SIG-M5 (cell line): ENCODE data around the gene ZNF497.
"Not testable (repeated sequence)": the region's sequence is repeated elsewhere in the genome, so short reads cannot be mapped to it uniquely, and the experiment has no call there.

Source experiments
- DNase-seq: peaks from one replicate; lab custom pipeline; 2025; lab: John Stamatoyannopoulos, UW

The ZNF497 gene

GRCh38 chr19:58348080-58348479 lies 14.5 kb downstream of the ZNF497 start:
- DNase-seq = not testable (repeated sequence)

DNA sequence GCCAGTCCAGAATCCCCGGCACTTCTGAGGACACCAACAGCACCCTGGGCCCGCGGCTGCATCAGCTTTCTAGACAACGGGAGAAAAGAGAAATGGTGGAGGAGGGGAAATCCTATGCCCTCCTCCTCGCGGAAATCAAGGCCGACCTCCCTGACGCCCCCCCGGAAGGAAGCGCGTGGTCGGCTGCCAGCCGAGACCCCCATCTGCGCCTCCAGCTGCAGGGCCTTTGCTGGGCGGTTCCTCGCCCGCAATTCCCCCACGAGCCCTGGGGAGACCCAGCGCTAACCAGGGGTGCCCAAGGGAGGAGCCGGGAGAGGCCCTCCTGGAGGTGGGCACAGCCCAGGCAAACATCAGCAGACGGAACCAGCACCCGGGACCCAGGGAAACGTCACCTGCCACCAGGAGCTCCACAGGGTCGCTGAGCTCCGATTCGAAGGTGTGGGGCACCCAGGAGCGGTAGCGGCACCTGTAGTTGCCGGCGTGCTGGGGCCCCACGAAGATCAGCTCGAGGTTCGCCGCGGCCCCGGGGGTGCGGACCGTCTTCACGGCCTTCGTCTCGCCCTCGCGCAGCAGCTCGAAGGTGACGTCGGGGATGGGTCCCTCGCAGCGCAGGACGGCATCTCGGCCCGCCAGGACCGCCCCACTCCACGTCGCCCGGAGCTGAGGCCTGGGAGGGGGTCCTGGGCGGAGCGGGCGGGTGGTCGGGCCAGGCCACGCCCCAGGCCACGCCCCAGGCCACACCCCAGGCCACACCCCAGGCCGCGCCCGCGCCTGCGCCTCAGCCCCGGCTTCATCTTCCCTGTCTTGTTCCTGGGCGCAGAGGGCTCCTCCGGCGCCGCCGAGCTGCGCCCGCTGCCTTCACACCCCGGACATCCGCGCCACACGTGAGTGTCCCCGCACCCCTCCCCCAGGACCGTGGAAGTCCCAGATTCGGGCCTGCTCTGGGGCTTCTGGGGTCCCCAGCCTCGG lies 15.3 kb downstream of the ZNF497 start:
- no peak for DNase-seq

- DNase-seq = no peak
These were observed 17.0 kb downstream of the ZNF497 start for GRCh38 chr19:58345558-58345957.

- no peak for DNase-seq
These were observed 23.6 kb downstream of the ZNF497 start for GRCh38 chr19:58338825-58339558.

DNA sequence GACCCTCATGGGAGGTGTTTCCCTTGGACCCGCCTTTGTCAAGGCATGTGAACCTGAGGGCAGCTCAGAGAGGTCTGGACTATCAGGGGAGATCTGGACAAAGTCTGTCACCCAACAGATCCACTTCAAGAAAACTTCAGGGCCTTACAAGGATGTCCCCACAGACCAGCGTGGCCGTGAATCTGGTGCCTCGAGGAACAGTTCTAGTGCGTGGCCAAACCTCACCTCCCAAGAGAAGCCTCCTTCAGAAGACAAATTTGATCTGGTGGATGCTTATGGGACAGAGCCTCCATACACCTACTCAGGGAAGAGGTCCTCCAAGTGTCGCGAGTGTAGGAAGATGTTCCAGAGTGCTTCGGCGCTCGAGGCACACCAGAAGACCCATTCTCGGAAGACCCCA lies 24.2 kb downstream of the ZNF497 start:
- no peak for DNase-seq

DNA sequence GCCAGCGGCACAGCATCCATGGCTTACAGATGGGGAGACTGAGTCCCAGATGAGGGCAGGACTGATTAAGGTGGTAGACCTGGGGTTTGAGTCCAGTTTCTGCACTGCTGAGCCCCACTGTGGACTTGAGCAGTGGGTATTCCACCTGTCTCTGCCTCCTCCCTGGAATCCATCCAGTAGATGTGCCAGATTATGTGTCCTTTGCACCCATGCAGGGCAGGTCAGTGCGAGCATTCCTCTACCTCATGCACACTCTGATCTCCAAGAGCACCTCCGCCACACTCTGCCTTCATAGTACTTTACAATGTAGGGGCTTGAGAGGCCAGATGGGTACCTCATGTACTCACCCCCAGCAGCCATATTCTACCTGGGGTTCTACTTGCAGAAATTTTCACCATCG lies 25.7 kb downstream of the ZNF497 start:
- DNase-seq = no peak

DNA sequence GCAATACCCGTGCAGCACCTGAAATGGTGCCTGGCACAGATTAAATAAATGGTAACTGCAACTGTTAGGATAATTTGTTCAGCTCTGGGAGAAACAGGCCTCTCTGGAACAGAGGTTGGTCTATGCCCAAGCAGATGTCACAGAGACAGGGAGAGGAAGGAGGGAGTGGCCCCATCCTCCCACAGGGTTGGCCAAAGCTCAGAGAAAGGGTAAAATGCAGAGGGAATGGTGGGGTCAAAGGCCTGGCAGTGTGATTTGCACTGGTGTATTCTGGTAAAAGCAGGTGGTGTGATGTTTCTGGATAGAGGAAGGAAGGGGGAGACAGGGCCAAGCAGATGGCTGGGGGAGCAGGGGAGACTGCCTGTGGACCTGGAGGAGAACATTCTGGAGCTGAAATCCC lies 26.3 kb downstream of the ZNF497 start:
- DNase-seq = no peak

- no peak for DNase-seq
These were observed 26.9 kb downstream of the ZNF497 start for GRCh38 chr19:58335630-58336029.

DNA sequence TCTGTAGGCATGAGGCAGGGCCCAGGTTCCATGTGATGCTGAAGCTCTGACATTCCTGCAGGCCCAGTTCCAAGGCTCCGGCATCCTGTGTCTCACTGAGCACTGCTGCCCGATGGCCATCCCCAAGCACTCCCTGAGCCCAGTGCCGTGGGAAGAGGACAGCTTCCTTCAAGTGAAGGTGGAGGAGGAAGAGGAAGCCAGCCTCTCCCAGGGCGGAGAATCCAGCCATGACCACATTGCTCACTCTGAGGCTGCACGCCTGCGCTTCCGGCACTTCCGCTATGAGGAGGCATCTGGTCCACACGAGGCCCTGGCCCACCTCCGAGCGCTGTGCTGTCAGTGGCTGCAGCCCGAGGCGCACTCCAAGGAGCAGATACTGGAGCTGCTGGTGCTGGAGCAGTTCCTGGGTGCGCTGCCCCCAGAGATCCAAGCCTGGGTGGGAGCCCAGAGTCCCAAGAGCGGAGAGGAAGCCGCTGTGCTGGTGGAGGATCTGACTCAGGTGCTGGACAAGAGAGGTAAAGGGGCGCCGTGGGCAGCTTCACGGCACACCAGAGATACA lies 27.8 kb downstream of the ZNF497 start:
- no peak for DNase-seq

DNA sequence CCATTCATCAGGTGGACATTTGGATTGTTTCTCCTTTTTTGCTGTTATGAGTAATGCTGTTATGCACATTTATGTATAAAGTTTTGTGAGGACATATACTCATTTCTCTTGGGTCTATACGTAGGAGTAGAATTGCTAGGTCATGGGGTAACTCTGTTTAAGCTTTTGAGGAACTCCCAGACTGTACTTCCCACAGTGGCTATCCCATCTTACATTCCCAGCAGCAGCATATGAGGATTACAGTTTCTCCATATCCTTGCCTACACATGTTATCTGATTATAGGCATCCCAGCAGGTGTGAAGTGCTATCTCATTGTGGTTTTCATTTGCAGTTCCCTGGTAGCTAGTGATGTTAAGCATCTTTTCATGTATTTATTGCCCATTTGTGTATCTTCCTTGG lies 29.9 kb downstream of the ZNF497 start:
- DNase-seq = no peak

DNA sequence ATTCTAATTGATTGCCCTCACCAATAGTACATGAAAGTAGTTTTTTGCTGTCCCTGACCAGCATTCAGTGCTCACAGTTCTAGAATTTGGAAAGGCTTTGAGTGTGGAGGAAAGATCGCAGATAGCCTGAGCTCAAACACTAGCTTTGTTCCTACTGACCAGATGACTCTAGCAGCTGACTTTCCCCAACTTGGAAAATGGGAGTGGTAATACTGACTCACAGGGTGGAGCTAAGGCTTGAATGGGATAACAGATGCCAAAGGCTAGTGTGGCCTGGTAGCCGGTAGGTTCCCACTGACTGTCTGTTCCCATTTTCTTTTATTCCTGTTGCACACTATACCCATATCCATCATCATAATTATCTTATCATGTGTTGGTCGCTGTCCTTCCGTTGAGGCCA lies 32.1 kb downstream of the ZNF497 start:
- no peak for DNase-seq

- no peak for DNase-seq
These were observed 33.6 kb downstream of the ZNF497 start for GRCh38 chr19:58328999-58329398.

GRCh38 chr19:58326914-58327726 lies 35.4 kb downstream of the ZNF497 start, which contains the start of gene ZSCAN22:
Gene ZSCAN22, plus strand, starts transcription at chr19:58326994. Its CDS starts 7,809 bp downstream, at chr19:58334803.
- peak; percentile 55 for DNase-seq

DNA sequence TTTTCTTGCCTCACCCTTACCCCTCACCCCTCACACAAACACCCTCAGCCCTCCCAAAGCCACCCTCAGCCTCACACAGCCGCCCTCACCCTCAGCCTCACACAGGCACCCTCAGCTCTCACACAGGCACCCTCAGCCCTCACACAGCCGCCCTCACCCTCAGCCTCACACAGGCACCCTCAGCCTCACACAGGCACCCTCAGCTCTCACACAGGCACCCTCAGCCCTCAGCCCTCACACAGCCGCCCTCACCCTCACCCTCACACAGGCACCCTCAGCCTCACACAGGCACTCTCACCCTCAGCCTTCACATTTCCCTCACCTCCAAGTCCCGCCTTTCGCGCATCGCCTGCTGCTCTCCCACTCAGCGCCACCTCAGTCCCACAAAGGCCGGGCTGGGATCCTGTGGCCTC lies 36.0 kb downstream of the ZNF497 start:
- no peak for DNase-seq

DNA sequence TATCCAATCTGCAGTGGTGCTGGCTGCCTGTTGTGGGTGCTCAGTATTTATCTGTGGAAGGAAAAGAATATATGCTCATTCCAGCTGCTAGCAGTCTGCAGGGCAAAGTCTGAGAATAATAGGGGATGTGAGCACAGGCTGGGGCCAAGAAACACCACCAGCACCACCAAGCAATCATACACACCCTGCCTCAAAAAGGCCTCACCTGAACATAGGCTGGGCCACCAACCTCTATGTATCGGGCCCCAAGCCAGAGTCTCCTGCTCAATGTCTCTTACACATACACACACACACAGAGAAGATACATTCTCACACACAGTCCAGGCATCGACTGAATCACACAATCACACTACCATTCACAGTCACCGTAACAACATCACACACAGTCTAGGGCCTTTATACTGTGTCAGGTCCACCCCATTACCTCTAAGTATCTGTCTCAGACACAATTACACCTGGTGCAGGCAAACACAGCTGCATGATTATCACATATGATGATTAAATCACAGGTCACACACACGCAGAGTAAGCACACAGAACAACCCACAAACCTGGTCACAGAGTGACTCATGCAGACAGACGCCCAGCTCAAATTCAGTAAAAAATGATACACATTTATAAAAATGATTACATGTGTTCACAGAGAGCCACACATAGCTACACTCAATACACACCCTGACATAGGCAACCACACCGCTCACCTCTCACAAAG lies 37.1 kb downstream of the ZNF497 start:
- no peak for DNase-seq

DNA sequence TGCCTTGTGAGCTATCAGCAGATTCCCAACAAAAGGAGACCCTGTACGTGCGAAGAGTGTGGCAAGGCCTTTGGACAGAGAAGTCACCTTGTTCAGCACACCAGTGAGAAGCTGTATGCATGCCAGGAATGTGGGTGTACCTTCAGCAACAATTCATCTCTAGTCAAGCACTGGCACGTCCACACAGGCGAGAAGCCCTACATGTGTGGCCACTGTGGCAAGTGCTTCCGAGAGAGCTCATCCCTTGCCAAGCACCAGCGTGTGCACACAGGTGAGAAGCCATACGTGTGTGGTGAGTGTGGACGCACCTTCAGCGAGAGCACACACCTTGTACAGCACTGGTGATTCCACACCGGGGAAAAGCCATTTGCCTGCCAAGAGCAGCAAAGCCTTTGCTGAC lies 43.3 kb downstream of the ZNF497 start:
- DNase-seq = no peak

DNA sequence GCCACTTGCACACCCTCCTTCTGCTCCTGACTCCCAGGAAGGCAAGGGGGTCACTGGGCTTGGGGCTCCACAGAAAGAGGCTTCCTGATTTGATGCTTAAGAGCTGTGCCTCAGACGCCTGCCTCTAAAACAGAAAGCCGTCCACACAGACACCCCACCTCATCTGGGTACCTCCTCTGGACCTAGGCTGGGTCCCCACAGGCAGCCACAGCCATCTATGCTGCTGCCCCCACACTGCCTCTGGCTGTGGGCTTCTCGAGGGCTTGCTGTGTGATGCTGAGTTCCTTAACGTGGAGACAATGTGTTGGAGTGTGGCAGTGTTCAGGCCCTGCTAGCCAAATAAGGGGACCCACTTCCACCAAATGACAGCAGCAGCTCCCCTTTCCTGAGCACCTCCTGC lies 44.3 kb downstream of the ZNF497 start:
- DNase-seq = no peak

- no peak for DNase-seq
These were observed 45.0 kb downstream of the ZNF497 start for GRCh38 chr19:58317476-58318072.

DNA sequence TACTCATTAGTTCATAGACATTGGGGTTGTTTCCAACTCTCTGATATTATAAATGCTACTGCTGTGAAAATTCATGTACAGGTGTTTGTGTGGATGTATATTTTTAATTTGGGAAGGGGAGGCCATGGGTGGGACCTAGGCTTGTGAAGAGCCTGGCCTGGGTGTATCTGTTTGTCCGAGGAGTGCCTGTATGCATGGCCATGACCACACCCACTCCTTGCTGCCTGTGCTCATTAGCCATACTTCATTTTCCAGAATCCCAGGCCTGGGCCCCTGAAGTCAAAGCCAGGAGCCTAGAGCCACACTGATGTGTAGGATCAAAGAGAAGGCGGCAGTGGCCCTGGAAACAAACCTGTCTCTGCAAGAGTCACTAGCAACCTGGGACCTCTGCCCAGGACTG lies 47.0 kb downstream of the ZNF497 start:
- DNase-seq = no peak

DNA sequence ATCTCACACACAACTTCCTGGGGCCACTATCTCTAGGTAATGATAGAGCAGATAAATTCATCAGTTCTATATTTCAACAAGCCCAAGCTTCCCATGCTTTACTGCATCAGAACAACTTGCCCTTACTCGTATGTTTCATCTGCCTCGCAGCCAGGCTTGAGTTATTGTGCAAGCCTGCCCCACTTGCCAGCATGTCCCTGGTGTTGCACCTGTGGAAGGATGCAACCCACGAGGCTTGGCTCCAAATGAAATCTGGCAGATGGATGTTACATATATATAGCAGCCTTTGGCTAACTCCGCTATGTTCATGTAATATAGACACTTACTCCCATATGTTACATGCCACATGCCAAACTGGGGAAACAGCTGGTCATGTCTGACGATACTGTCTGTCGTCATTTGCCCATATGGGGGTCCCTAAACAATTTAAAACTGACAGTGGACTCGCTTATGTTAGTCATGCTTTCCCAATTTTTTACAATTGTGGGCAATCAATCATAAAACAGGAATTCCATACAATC lies 51.1 kb downstream of the ZNF497 start:
- no peak for DNase-seq

- not testable (repeated sequence) for DNase-seq
These were observed 51.9 kb downstream of the ZNF497 start for GRCh38 chr19:58310685-58311084.
